Hematopoietic multipotent progenitor cell treated with erythropoietin and hydrocortisone succinate and interleukin-3 and kit ligand, for 15 days (in vitro differentiated cells): ENCODE data around the gene ALG3.

ENCODE experiments used
- DNase-seq: peaks from one replicate; pipeline ENCODE4 v3.0.0-alpha.2; 2015; ENCODE audit warnings: low spot score

ALG3 gene

DNA sequence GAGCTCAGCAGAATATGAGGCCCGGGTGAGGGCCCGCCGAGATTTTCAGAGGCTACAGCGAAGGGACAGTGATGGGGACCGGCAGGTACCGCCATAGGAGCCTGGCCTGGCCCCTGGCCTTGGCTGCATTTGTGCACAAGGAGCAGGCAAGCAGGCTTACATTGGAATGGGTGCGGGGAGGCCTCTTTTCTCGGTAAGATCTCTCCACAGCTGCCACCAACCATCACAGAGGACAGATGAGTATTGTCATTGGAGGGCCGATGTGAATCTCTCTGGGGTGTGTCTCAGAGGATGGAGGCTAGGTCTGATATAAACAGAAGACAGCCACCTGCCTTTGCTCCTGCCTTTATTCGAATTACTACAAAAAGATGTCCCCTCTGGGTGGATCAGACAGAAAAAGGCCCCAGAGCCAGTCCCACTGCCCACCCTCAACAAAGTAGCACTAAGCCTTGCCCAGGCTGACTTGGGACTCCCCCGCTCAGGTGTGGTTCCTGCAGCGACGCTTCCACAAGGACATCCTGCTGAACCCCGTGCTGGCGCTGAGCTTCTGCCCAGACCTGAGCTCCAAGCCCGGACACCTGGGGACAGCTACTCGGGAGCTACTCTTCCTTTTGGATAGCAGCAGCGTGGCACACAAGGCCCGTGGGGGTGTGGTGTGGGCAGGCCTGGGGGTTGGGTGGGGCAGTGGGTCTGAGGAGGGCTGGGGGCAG lies 13.9 kb downstream of the ALG3 start:
- DNase-seq = no peak

DNA sequence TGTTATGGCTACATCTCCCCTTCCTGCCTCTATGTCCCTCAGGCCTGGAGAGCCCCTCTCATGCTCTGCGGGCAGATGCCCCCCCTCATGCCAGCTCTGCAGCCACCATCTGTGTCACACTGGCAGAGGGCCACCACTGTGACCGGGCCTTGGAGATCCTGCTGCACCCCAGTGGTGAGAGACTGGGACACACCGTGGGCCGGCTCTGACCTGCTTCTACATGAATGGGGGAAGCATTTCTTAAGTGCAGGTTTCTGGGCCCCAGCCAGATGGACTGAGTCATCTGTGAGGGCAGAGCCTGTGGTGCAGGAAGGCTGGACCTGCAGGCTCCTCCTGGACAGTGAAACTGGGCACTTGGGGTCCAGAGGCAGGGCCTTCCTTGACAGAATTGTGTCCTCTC lies 14.5 kb downstream of the ALG3 start:
- DNase-seq = no peak

DNA sequence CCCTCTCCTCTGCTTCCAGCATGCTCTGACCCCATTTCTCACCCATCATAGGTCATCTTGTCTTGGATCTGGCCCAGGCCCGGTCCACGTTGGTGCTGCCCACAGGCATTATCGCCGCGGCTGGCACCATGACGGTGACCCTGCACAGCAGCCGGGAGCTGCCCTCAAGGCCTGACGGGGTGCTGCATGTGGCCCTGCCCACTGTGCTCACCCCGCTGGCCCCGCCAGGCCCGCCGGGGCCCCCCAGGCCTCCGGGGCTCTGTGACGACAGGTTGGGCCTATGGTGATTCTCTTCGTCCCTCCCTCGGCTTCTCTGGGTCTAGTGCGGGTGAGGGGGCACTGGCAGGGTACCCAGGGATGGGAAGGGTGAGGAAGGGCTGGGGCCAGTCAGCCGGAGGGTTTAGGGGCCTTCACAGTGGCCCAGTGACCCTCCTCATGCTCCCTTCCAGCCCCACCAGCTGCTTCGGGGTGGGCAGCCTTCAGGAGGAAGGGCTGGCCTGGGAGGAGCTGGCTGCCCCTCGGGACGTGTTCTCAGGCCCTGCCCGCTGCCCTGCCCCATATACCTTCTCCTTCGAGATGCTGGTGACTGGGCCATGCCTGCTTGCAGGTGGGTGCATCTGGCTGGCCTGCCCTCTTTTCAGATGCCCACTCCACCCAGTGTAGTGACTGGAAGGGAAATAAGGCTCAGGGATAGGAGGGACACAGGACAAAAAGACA lies 15.5 kb downstream of the ALG3 start:
- no peak for DNase-seq

DNA sequence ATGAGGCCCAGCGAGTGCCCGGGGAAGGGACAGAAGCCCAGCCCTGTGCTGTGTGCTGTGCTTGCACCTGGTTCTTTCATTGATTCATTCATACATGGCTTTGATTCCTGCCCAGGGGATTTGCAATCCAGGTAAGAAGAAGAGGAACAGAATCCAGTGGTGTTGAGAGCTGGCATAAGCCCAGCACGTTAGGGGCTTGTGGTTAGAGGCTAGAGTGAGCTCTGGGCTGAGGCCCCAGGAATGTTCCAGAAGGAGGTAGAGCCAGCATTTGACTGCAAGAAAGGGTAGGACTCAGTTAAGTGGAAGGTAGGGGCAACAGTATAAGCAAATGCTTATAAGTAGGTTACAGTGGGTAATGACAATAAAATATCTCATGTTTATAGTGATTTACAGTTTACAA lies 17.1 kb downstream of the ALG3 start:
- no peak for DNase-seq

DNA sequence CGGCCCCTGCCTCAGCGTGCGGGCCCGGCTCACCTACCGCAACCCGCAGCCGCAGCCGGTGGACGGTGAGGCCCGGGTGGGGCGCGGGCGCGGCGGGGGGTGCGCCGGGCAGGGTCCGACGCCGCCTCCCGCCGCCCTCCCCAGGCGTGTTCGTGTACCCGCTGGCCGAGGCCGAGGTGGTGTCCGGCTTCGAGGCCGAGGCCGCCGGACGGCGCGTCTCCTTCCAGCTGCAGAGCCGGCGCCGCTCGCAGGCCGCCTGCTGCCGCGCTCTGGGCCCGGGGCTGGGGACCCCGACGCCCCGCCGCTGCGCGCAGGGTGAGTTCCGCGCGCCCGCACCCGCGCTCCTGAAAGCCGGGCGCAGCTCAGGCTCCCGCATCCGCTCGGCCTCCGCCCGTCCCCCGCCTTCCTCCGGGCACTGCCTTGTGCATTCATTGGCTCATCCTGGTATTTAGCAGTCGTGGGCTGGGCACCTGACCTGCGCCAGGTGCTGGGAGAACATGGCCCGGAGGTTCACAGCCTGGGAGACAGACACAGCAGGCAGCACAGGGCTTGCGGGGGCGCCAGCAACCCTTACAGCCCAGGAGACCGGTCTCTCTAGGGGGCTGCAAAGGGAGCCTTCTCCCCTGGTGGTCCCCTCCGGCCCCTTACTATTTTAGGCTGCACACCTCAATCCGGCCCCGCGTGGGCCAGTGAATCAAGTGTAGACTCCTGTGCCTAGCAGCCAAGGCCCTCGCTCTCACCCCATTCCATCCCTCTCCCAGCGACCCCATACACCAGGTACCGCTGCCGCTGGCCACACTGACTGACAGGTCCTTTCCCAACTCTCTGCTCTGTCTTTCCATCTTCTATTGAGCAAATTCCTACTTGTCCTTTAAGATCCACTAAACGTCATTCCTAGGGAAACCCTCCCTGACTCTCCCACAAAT lies 17.9 kb downstream of the ALG3 start:
- no peak for DNase-seq

DNA sequence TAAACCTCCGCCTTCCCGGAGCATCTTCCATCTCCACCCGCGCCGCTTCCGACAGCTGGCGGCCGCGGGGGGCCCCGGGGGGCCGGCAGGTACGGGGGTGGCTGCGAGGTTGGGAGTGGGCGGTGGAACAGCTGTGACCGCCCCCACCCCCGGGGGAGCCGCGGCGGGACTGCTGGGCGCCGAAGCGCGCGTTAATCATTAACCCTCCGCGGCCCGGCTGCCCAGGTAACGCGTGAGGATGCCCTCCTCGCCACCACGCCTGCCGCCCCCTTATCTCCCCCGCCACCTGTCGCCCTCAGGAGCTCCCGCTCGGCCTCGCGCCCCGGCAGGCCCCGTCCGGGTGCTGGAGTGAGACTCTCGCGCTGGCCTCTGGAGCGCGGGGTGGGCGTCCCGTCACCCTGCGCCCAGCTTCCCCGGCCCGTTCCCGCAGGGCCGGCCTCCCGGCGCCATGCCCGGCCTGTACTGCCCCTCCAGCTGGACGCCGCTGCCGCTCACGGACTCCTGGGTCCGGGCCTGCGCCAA lies 18.6 kb downstream of the ALG3 start:
- peak; percentile 22 for DNase-seq

DNA sequence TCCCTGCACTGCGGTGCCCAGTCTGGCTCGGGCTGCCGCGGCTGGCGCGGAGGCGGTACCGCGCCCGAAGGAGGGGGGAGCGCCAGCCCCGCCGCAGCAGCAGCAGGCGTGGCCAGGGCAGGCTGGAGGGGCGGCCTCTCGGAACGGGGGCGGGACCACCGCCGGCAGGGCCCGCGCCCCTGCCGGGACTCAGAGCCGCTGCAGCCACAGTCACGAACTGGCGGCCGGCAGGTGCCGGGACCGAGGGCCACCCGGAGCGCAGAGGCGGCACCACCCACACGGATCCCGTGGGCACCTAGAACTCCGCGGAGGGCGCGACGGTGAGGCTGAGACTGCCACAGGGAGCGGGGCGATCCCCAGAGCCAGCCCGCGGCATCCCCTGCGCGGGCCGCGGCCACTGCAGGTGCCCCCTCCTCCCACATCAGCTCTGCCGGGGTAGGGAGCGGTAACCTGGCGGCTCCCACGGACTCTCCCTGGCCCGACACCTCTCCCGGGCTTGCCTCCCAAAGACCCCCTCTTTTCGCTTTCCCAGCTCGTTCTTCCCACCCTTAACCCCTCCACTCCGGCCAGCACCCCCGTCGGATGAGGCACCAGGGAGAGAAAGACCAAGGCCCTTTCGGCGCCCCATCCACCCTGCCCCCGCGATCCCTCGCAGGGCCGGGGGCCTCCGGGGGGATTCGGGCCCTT lies 19.2 kb downstream of the ALG3 start, which contains the start of gene VWA5B2:
TSS of gene VWA5B2 (plus strand) at position 192 of the 687 bp plus-strand sequence. CDS start 944 bp downstream, outside the sequence.
- peak; percentile 41 for DNase-seq

DNA sequence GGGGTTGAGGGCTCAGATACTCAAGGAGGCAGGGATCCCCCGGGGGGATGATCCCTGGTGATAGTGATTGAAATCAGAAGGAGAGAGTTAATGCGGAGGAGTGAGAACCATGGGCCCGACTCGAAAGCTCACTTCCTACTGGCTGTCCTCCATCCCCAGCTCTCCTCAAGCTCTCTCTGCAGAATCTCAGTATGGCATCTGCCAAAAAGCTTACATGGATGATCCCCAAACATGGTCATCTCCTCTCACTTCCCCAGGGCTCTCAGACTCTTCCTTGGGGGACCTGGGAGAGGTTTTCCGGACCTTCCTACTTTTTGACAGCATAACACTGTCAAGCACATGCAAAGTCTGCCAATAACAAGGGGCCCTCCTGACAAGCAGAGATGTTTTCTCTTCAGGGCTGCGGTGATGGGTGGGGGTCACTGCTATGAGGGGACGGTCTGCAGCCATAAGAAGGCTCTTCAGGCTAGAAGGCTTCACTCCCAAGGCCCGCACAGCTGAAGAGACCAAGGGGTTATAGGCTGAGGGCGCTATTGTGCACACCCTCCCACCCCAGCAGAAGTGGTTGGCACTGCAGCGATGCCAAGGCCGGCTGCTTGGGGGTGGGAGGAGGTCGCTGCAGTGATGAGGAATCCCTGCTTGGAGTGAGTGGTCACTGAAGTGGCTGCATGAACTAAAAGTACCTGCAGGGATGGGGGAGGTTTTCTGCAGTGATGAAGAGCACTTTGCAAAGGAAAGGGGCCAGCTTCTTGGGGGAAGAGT lies 20.2 kb downstream of the ALG3 start:
- DNase-seq = no peak

DNA sequence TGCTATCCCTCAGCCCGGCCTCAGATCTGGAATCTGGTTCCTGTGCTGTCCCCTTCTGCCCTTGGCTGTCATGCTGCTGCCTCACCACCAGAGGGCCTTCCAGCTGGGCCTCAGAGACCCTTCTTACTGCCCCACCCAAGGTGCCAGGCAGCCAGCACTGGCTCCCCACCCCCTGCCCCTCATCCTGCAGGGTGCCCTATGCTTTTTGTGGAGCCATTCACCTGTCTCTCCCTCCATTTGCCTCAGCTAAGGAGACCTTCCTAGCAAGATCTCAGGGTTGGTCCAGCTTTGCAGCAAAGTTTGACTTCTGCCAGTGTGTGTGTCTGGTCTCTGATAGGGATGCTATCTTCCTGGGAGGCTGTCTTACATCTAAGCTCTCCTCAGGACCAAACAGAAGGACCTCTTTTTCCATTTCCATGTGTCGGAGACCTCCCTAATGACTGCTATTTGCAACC lies 21.3 kb downstream of the ALG3 start:
- peak; percentile 65 for DNase-seq

DNA sequence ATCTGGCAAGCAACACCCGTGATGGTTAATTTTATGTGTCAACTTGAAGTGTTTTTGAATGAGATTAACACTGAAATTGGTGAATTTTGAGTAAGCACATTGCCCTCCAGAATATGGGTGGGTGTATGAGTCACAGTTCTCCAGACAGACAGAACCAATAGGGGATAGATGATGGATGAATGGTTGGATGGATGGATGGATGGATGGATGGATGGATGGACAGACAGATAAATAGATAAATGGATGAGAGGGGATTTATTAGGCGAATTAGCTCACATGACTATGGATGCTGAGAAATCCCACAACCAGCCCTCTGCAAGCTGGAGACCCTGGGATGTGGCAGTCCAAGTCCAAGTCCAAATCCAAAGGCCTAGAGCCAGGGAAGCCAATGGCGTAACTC lies 24.8 kb downstream of the ALG3 start:
- DNase-seq = no peak

DNA sequence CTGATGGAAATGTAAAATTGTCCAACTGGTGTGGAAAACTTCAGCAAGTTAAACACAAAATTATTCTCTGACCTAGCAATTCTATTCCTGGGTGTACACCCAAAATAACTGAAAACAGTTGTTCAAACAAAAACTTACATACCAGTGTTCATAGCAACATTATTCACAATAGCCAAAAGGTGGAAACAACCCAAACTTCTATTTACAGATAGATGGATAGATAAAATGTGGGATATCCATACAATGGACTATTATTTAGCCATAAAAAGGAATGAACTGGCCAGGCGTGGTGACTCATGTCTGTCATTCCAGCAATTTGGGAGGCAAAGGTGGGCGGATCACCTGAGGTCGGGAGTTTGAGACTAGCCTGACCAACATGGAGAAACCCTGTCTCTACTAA lies 26.2 kb downstream of the ALG3 start:
- no peak for DNase-seq

DNA sequence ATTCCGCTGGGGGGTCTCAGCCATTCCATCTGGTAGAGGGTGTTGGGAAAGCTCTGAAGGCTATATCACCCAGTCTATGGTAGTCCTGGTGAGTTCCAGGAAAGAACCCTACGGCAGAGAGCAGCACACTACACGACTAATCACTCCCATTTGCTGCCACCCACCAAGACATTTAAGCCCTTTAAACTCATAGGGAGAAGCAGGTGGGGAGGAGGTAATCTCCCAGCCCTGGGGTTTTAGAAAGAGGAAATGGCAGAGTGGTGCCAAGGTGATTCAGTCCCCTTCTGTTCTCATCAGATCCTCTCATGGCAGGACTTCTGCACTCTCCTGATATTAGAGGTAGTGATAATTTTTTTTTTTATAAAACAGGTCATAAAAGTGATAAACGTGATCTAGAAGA lies 29.9 kb downstream of the ALG3 start:
- DNase-seq = no peak

DNA sequence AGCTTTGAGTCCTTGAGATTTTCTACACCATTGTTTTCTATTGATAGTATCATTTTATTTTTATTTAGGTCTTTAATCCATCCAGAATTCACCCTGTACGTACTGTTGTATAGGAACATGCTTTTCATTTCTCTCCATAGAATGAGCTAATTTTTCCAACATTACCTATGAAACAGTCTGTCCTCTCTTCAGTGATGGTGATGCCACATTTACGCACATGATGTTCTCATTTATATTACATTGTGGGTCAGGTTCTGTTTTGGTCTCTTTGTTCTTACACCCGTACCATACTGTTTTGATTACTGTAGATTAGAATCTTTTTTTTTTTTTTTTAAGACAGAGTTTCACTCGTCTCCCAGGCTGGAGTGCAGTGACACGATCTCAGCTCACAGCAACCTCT lies 37.0 kb downstream of the ALG3 start:
- no peak for DNase-seq

DNA sequence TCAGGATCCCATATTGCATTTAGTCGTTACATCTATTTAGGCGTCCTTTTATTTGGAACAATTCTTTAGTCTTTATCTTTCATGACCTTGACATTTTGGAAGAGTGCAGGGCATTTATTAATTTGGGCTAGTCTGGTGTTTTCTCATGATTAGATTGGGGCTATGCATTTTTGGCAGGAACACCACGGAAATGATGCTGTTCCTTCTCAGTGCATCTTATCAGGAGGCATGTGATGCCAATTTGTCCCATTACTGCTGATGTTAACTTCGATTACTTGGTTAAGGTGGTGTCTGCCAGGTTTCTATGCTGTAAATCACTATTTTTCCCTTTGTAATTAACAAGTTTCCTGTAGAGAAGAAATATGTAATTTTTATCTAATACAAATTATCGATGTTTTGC lies 37.5 kb downstream of the ALG3 start:
- DNase-seq = no peak

DNA sequence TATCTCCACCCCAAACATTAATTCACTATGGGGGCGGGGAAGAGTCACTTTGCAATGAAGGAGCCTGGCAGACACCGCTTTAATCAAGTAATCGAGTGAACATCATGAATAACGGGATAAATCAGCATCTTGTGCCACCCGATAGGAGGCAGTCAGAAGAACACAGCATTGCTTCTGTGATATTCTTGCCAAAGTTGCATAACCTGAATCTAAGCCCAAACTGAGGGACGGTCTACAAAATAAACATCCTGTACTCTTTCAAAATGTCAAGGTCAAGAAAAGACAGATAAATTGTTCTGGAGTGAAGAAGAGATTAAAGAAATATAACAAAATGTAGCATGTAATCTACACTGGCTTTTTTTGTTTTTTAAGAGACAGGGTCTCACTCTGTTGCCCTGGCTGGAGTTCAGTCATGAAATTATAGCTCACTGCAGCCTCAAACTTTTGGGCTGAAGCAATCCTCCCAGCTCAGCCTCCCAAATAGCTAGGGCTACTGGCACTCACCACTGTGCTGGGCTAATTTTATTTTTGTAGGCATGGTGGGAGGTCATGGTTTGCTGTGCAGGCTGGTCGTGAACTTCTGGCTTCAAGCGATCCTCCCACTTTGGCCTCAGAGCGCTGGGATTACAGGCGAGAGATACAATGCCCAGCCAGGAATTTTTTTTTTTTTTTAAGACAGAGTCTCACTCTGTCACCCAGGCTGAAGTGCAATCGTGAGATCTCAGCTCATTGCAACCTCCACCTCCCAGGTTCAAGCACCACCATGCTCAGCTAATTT lies 39.4 kb downstream of the ALG3 start:
- DNase-seq = no peak

DNA sequence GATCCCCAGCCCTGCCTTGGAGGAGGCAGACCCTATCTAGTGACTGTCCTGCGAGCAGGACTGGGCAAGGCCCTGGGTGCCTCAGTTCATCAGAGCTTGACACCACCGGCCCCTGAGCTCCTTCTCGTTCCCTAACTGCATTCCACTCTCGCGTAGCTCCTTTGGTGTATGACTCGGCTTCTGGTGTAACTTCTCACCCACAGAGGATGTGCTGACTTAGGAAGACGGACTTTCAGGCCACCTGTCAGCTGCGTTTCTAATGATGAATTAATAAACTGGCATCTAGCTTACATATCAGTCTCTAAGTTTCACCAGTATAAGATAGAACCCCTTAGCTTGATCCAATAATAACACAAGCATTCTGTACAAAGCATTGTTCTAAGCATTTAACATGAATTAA lies 45.2 kb downstream of the ALG3 start:
- no peak for DNase-seq

DNA sequence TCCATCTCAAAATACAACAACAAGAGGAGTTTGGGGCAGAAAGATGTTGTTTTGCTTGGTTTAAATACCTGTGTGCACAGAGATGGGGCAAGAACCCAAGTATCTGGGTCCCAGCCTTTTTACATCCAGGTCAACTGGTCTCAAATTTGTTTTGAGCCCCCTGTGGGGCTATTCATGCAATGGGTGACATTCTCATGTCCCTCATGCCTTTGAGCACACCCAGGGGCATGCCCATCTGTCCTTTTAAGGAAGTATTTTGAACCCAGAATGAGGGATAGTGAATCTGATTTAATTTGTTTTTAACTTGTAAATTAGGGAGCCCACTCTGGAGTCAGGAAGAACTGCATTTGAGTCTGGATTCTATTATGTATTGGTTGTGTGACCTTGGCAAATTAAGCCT lies 47.9 kb downstream of the ALG3 start:
- no peak for DNase-seq

DNA sequence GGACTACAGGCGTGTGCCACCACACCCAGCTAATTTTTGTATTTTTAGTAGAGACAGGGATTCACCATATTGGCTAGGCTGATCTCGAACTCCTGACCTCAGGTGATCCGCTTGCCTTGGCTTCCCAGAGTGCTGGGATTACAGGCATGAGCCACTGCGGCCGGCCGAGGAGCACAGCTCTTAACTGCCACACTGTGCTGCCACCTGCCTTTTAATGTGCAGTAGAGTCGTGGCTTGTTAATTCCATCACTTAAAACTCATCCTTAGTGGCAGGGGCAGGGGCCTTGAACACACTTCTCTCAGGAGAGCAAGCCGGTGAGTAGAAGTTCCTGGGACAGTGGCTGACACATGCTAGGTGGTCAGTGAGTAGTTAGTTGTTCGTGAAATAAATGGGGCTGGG lies 50.3 kb downstream of the ALG3 start:
- no peak for DNase-seq

DNA sequence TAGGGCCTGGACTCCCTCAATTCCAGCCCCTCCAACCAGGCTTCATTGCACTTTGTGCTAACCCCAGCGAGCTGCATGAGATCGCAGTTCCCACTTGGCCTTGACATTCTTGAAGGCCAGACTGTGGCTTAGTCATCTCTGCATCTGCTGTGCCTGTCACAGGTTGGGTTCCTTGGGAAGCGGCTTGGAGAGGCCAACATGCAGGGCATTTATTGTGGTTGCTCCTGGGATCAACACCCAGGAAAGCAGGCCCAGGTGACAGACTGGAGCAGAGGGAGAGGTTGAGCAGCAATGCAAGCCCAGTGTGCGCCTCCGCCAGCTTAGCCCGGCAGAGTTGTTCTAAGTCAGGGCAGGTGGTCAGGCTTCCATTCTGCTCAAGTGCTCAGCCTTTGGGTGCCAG lies 52.2 kb downstream of the ALG3 start:
- DNase-seq = no peak

DNA sequence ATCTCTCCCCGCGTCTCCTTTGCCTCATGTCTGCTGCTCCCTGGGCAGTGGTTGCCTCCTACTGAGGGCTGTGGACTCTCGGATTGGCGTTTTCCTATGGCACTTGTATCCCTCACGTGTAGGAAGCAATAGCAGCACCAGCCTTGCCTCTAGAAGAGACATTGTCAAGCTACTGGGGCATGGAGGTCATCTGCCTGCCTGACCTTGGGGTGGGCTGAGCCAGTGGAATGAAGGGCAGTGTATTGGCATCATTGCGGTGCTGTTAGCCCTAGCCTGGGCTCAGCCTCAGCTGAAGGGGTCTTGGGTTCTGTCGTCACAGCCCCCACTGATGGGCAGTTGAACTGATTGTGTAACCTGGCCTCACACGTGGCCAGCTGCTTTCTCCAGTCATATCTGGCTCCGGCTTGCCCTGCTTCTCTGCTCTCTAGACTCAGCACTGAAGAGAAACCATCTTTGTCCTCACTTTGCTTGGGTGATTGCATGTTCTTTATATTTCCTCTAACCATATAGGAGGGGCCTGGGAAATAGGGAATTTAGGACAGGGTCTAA lies 54.7 kb downstream of the ALG3 start:
- no peak for DNase-seq
